GM19328 (cell line): ENCODE data around the gene PLCE1.

Experiments
- ATAC-seq: cut with Tn5 transposase; IDR thresholded peaks from one replicate; pipeline ENCODE4 v1.9.1; 2021; ENCODE audit warnings: mild to moderate bottlenecking, moderate library complexity; ENCODE audit not compliant: unreplicated experiment

The PLCE1 gene

DNA sequence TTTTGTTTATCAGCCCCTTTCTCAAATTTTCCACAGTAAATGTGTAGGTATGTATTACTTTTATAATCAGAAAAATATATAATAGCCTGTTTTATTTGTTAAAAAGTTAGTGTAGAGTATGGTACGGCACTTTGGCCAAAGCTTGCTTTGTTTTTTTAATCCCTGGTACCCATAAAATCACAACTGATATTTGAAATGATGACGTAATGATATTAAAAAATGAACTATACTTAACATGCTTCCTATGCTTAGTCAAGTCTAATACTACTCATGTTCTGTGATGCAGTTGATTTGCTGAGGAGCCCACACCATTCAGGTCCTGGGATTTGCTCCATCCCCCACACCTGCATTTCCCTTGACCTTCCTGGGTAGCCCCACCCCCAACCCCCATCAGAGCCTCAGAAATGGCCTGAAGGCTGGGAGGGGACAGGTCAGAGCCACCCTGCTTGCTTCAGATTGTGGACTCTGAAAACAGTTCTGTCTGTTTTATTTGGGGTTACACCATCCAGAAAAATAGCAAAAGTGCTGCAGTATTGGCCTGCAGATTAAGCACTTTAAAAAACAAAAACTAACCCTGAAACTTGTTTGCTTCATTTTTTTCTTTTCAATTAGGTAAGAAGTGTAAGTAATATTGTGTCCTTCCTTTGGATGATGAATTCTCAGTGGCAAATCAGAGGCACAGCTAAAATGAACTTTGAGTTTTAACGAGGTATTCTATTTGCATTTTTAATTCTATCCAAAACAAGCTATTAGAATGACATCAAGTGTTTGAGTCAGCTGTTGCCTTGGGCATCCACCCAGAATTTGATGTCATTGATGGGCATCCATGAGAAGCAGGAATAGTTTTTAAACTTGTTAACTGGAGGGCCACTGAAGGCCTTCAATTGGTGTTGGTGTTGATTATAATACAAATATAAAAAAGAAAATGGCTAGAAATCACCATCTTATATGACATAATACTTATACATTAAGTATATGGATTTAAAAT, 23.3 kb downstream of the PLCE1 start:
- ATAC-seq = no peak

DNA sequence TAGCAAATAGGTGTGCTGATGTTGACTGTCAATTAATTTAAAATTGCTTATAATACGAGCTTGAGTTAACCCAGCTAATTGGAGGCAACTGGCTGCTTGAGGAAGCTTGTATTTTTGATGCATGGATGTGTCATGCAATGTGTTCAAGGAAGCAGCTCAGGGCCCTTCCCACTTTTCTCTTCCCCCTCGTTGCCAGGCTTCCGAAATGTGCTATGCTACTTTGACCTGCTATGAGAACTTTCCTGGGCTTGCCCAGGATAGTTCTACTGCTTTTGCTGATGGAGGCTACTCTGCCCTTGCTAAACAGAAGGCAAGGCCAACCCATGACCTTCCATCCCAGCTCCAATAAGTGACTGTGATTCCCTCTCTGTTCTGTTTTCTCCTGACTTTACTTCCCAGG, 24.4 kb downstream of the PLCE1 start:
- no peak for ATAC-seq

DNA sequence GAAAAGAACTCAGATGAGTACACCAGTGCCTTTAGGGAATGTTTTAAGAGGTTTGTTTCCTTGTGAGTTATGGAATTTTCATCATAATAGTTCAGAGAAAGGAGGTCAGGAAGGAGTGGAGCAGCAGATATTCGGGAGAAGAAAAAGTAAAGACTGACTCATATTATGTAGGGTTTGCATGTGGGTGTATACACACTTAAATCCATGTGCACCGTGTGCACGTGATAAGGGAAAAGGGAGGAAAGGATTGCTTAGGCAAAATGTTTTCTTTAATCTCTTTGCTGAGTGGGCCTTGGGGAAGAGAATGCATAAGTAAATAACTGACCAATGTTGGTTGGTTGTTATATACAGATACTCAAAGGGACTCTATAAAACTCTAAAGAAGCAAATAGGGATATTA, 30.2 kb downstream of the PLCE1 start:
- ATAC-seq = no peak

DNA sequence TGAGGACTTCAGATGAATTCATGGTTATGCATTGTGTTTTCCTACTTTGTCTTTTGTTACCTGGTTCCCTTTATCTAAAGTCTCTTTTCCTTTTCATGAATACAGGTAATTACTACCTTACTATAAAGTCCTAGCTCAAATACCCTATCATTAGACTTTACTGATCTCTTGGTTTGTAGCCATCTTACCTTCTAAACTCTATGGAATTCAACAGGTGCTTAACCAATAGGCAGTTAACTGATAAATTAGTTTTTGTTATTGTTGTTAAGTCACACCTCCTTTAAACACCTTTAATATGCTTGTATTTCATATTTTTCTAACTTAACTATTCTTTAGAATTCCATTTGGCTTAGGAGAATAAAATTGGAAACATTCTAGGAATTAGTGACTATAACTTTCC, 30.7 kb downstream of the PLCE1 start:
- ATAC-seq = no peak

DNA sequence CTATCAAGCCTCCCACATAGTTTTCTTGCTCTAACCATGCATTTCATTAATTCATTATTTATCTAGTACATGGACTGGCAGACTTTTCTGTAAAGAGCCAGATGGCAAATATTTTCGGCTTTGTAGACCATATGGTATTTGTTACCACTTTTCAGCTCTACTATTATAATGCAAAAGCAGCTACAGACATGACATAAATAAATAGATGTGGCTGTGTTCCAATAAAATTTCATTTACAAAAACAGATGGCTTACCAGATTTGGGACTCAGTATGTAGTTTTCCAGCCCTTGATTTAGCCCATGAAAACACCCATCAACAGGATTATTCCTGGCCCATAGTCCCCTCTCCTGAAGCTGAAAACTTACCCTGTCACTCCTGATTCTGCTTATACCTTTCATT, 32.1 kb downstream of the PLCE1 start:
- no peak for ATAC-seq

DNA sequence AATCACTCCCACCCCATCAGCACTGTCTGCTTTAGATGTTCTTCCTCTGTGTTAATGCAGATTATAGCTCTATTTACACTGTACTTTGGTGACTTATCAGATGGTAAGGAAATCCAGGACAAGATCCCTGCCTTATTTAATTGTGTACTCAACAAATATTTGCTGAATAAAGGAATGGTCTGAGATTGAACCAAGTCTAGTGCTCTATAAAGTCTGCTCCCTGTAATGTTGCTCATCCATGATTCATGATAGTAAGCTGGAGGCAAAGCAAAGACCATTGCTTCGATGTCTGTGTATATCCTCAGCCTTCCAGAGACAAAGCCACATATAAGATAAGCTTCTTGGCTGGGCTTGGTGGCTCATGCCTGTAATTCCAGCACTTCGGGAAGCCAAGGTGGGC, 33.5 kb downstream of the PLCE1 start:
- ATAC-seq = no peak

DNA sequence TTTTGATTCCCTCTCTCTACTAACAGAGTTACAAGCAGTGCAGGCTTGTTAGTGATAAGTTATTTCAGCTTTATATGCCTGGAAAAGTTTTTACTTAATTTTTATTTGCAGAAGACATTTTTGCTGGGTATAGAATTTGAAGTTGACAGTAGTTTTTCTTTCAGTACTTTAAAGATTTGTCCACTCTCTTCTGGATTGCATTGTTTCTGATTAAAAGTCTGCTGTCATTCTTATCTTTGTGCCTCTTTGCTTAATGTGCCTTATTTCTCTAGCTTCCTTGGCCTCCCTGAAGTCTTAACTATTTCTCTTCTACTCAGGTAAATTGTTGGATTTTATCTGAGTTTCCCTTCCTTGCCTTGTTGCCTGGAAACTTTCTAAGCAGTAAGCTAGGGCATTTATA, 36.2 kb downstream of the PLCE1 start:
- ATAC-seq = no peak

DNA sequence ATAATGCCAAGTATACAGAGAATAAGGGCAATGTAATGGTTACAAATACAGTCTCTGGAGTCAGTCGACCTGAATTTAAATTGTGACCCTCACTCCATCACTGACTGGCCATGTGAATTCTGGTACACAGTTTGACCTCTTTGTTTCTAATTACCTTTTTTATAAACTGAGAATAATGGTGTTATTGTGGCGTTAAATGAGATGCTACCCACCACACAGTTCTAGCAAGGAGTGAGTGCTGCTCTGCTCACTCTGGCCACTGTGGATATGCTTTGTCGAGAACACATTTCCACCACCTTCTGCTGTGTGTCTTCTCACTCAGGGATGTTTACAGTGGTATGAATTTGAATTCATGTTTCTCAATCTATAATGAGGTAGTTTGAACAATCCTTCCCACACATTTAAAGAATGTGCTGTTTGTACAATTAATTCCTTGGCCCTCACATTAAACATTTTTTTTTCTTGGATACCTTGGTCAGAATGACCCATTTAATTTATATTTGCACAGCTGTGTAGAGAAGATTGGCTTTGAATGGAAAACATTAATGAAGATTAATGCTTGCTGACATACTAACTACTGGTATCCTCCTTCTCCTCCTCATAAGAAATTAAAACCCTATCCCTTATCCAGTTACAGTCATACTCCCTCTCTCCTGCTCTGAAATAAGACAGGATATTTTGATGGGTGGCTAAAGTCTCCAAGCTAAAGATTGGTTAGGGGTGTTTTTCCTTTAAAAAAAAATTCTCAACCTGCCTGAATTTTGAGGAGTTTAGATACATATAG, 42.4 kb downstream of the PLCE1 start:
- ATAC-seq = no peak

DNA sequence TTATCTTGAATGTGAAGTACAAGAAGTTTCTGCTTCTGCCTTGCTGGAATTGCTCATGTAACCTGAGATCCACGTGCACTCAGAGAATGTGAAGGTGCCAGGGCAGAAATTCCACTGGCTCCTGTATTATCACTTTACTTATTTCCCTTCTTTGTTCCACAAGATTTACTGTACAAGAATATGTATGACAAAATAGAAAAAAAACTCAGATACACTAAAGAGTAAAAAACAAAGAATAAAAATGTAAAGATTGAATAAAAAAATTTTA, 43.0 kb downstream of the PLCE1 start:
- ATAC-seq = no peak

DNA sequence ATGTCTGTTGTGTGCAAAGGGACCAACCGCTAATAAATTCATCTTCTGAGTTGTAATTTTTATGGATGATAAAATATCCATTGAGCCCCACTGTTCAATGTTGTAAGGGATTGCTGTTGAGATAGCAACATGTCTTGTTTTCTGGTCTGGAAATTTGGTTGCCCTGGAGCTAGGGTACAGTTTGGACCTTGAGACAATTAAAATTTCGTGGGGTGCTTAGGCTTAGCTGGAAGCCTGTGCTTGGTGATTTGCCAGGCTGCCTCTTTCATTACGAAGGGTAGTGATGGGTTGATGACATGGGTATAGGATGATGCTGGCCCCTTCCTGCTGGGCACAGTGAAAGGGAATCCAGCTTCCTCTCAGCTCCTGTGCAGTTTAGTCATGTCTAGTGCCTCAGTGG, 43.6 kb downstream of the PLCE1 start:
- ATAC-seq = no peak

DNA sequence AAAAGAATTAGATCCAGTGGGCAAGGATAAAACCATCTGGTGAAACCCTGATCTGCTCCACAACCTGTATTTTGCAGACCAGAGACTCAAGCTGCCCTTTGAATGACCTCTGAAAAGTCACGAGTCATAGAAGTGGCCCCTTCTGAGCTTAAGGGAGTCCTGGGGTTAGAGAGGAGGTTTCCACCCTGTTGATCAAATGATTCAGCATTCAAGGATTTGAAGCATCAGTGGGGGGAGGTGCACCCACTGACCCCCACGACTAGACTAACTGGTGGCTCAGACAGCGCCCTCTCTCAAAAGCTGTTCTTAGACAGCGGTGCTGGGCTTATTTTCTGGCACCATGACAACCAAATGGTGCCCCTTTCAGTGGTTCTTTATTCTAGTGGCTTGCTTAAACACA, 44.3 kb downstream of the PLCE1 start:
- no peak for ATAC-seq

DNA sequence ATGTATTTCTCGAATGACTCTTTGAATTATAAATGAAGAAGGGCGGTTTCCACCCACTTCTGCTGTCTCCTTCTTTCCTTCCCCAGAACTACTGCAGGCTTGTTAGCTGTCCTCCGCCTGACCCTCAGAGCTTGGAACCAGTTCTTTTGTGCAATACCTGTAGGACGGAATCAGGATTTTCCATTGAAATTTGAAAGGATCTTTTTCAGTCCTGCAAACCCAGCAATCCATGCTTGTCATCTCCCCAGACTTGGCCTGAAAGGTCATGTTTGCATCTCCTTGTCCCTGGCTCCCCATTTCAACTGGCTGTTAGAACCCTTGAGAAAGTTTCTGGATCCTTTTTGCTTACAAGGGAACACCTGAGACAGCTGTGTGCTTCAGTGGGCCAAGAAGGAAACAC, 47.5 kb downstream of the PLCE1 start:
- ATAC-seq = no peak

DNA sequence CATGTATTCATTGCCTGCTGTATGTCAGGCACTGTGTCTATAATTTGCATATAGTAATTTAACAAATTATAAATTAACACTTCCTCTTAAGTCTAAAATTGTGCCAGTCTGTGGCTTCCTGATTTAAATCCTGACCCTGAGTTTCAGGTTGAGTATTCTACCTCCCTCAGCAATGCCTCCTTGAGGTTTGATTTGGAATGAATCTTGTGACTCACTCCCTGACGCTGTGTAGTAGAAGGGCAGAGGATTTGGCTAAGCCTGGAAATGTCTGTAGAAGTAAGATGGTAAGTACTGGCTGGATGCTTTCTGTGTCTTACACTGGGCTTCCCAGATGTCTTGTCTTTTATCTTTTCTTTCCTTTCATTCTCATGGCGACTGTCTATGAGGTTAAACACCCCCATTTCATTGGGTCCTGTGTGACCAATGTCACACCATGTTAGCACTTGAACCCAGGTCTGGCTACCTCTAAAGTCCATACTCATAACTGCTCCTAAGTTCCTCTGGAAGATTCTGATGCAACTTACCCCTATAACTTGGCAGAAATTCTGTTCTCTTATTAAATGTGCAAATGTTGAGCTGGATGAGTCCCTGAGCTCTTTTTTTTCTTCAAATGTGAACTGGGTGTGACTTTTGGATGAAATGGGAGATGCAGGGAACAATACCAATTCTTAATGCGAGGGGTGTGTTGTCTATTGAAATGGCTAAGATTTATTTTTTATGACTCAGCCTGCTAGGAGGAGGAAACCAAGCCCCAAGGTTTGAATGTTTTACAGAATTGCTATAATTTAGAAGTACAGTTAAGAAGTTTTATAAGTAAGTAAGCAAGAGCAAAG, 48.5 kb downstream of the PLCE1 start:
- no peak for ATAC-seq

DNA sequence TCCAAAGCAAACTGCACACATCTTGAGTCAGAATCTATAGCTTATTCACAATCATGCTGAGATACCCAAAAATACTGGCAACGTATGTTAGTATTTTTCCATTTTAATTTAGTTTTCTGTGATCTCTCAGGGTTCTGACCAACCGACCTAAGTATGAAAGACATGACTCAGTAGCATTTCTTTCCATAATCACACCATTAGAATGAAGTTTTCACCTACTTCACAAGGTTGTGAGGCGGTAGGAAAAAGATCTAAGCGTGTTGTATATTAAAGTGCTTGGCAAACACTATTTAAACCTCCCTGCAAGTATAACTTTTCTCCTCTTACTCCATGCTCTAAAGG, 49.1 kb downstream of the PLCE1 start:
- ATAC-seq = no peak
